HepG2 (cell line): Measurements from ENCODE around the gene ALG14. TPM values are rescaled to one million over a fixed set of nuclear protein-coding genes. Genes with fewer than 3 reads are reported as not detected.
A peak's percentile ranks its signal among the peaks of the same experiment; 100 is the strongest.

Experiments used
- ATAC-seq: fragments of 200-7000 bp; cut with Tn5 transposase; 3 replicates; pipeline ENCODE4 v1.9.1; 2020; ENCODE audit warnings: mild to moderate bottlenecking, moderate library complexity
- BruUV-seq: library from RNA; stranded (reverse); fragments of 400-500 nt; replicated peaks from 2 replicates; lab custom pipeline; 2021; lab: Mats Ljungman, UMichigan
- CTCF ChIA-PET: fragments of 300-600 bp; formaldehyde crosslinking; extraction: SDS; loops from one replicate; lab custom pipeline; 2021; ENCODE audit warnings: low total read pairs, inconsistent platforms, low intra/inter-chr PET ratio; lab: Yijun Ruan, JAX
- POLR2A ChIA-PET: fragments of 350-600 bp; sonication (Branson Sonifier 250); formaldehyde crosslinking; loops from one replicate; lab custom pipeline; 2020; ENCODE audit warnings: antibody characterized with exemption, inconsistent platforms; lab: Yijun Ruan, JAX
- DNase-seq: peaks from one replicate; pipeline ENCODE4 v3.0.0-alpha.2; 2015; ENCODE audit warnings: low spot score
- FAIRE-seq: peaks from 3 replicates; lab custom pipeline; 2011; peaks lifted over from hg19 to GRCh38; lab: Jason Lieb, UNC
- H2AFZ ChIP-seq: one replicate; pipeline ENCODE4 v1.6.1; 2011; ENCODE audit warnings: low read length, inconsistent platforms
- H3K27ac ChIP-seq: fragments of 300-600 bp; 3 replicates; pipeline ENCODE4 v1.8.0; 2011; ENCODE audit warnings: mixed run types, mild to moderate bottlenecking, mixed read lengths, low read length, inconsistent platforms; ENCODE audit not compliant: insufficient read depth; ENCODE audit errors: extremely low read length
- H3K27me3 ChIP-seq, 2 experiments: fragments of 200-600 bp in 1 of 2; 2 replicates in 1 of 2; 3 replicates in 1 of 2; pipeline versions ENCODE4 v1.6.0 to v1.8.0; 2011; ENCODE audit warnings: low read length in 2 of 2, mild to moderate bottlenecking in 2 of 2, moderate library complexity in 2 of 2, inconsistent platforms in 1 of 2; ENCODE audit not compliant: insufficient read depth in 2 of 2, control insufficient read depth in 1 of 2
- H3K36me3 ChIP-seq, 2 experiments: fragments of 200-600 bp in 1 of 2; replicated peaks in 1 of 2; 2 replicates in 1 of 2; 3 replicates in 1 of 2; pipeline versions ENCODE4 v1.5.1 to v1.8.0; 2011; ENCODE audit warnings: low read length in 2 of 2, inconsistent platforms in 1 of 2; ENCODE audit not compliant: insufficient read depth in 2 of 2, control insufficient read depth in 1 of 2
- H3K4me1 ChIP-seq: 2 replicates; pipeline ENCODE4 v1.5.1; 2012; ENCODE audit warnings: low read length, inconsistent platforms; ENCODE audit not compliant: insufficient read depth
- H3K4me2 ChIP-seq: 2 replicates; pipeline ENCODE4 v1.6.0; 2011; ENCODE audit warnings: low read depth, low read length, inconsistent platforms
- H3K4me3 ChIP-seq, 3 experiments: fragments of 200-600 bp in 1 of 3; sonication (generic), shearing (Covaris generic) in 1 of 3; replicated peaks in 1 of 3; 2 replicates each; pipeline ENCODE4 v1.5.1; 2011 to 2016; ENCODE audit warnings: low read length in 3 of 3, inconsistent platforms in 2 of 3, low read depth in 2 of 3, mild to moderate bottlenecking in 2 of 3, control low read depth in 1 of 3, mixed read lengths in 1 of 3; ENCODE audit not compliant: insufficient read depth in 1 of 3
- H3K79me2 ChIP-seq: one replicate; pipeline ENCODE4 v1.6.1; 2011; ENCODE audit warnings: low read length, inconsistent platforms; ENCODE audit not compliant: insufficient read depth
- H3K9ac ChIP-seq: 2 replicates; pipeline ENCODE4 v1.6.0; 2011; ENCODE audit warnings: mild to moderate bottlenecking, low read depth, low read length, inconsistent platforms; ENCODE audit not compliant: insufficient read depth
- H3K9me3 ChIP-seq: 2 replicates; pipeline ENCODE4 v1.5.1; 2012; ENCODE audit warnings: mild to moderate bottlenecking, low read length
- H4K20me1 ChIP-seq: 2 replicates; pipeline ENCODE4 v1.6.0; 2011; ENCODE audit warnings: inconsistent platforms, mild to moderate bottlenecking, low read length, moderate library complexity; ENCODE audit not compliant: insufficient read depth
- GFI1 ChIP-seq: sonication (generic); formaldehyde crosslinking; IDR thresholded peaks from 2 replicates; pipeline ENCODE4 v1.5.0; 2020; ENCODE audit warnings: missing genetic modification reagents, mild to moderate bottlenecking, borderline replicate concordance
- MEF2D ChIP-seq: sonication (generic); formaldehyde crosslinking; IDR thresholded peaks from 2 replicates; pipeline ENCODE4 v1.5.1; 2020; ENCODE audit warnings: mild to moderate bottlenecking, missing genetic modification reagents
- NBN ChIP-seq: fragments of 450-650 bp; conservative IDR thresholded peaks from 2 replicates; pipeline ENCODE4 v1.6.1; 2017
- NFE2L1 ChIP-seq: sonication (generic); formaldehyde crosslinking; IDR thresholded peaks from 2 replicates; pipeline ENCODE4 v1.4.0; 2020; ENCODE audit warnings: missing genetic modification reagents, mild to moderate bottlenecking, borderline replicate concordance
- NPAS2 ChIP-seq: sonication (generic); formaldehyde crosslinking; IDR thresholded peaks from 2 replicates; pipeline ENCODE4 v1.8.0; 2022; ENCODE audit warnings: mild to moderate bottlenecking, missing genetic modification reagents, borderline replicate concordance
- PAWR ChIP-seq: sonication (generic); formaldehyde crosslinking; IDR thresholded peaks from 2 replicates; pipeline ENCODE4 v1.4.0; 2020; ENCODE audit warnings: missing genetic modification reagents, mild to moderate bottlenecking, borderline replicate concordance
- ZBTB43 ChIP-seq: sonication (generic); formaldehyde crosslinking; conservative IDR thresholded peaks from 2 replicates; pipeline ENCODE4 v1.4.0; 2020; ENCODE audit warnings: missing genetic modification reagents
- ZBTB44 ChIP-seq: sonication (generic); formaldehyde crosslinking; IDR thresholded peaks from 2 replicates; pipeline ENCODE4 v1.4.0; 2020; ENCODE audit warnings: missing genetic modification reagents
- ZC3H13 ChIP-seq: sonication (generic); formaldehyde crosslinking; IDR thresholded peaks from 2 replicates; pipeline ENCODE4 v1.8.1; 2023; ENCODE audit warnings: mild to moderate bottlenecking, missing genetic modification reagents, moderate library complexity
- ZNF101 ChIP-seq: sonication (generic); formaldehyde crosslinking; IDR thresholded peaks from 2 replicates; pipeline ENCODE4 v1.4.0; 2020; ENCODE audit warnings: mild to moderate bottlenecking, low read depth, missing genetic modification reagents, borderline replicate concordance
- ZNF225 ChIP-seq: sonication (generic); formaldehyde crosslinking; IDR thresholded peaks from 2 replicates; pipeline ENCODE4 v1.4.0; 2020; ENCODE audit warnings: mild to moderate bottlenecking, missing genetic modification reagents
- ZNF260 ChIP-seq: sonication (generic); formaldehyde crosslinking; IDR thresholded peaks from 2 replicates; pipeline ENCODE4 v1.4.0; 2020; ENCODE audit warnings: missing genetic modification reagents, low read depth, mild to moderate bottlenecking, borderline replicate concordance
- ZNF550 ChIP-seq: sonication (generic); formaldehyde crosslinking; IDR thresholded peaks from 2 replicates; pipeline ENCODE4 v1.4.0; 2020; ENCODE audit warnings: mild to moderate bottlenecking, missing genetic modification reagents, borderline replicate concordance
- ZNF562 ChIP-seq: sonication (generic); formaldehyde crosslinking; IDR thresholded peaks from 2 replicates; pipeline ENCODE4 v1.8.0; 2022; ENCODE audit warnings: missing genetic modification reagents, borderline replicate concordance
- ZNF652 ChIP-seq: IDR thresholded peaks from 2 replicates; pipeline ENCODE4 v1.6.1; 2016; ENCODE audit warnings: low read depth, borderline replicate concordance
- ZNF782 ChIP-seq: sonication (generic); formaldehyde crosslinking; IDR thresholded peaks from 2 replicates; pipeline ENCODE4 v1.4.0; 2020; ENCODE audit warnings: missing genetic modification reagents, mild to moderate bottlenecking, borderline replicate concordance
- ZSCAN12 ChIP-seq: sonication (generic); formaldehyde crosslinking; IDR thresholded peaks from 2 replicates; pipeline ENCODE4 v1.9.0; 2021; ENCODE audit warnings: mild to moderate bottlenecking, missing genetic modification reagents
- WGBS: methylation state at CpG from one replicate; pipeline ENCODE4 v1.1.6; 2017; ENCODE audit warnings: low lambda C conversion rate; 5-methylcytosine and 5-hydroxymethylcytosine counted together
- in situ Hi-C: cut with HindIII; loops from 2 replicates; pipeline ENCODE4 v1.10.0; 2017; ENCODE audit warnings: low pct_unique_long_range_greater_than_20kb; ENCODE audit not compliant: extremely low pct_ligation_motif_present
- intact Hi-C: fragments of 100-400 bp; cut with micrococcal nuclease; formaldehyde crosslinking; loops from one replicate; pipeline ENCODE4 v1.10.0; 2022; ENCODE audit not compliant: unreplicated experiment
- polyA plus RNA-seq, 8 experiments: library from polyadenylated mRNA; depleted of rRNA in 3 of 8; stranded (reverse) in 7 of 8; unstranded in 1 of 8; fragments of >200 nt; fragmentation: Illumina TruSeq in 4 of 8; extraction: Trizol in 4 of 8; gene quantifications; 2 replicates each; pipeline versions ENCODE4 v1.2.1 to v1.2.3, GENCODE V29; 2011 to 2016; ENCODE audit warnings: low read depth in 4 of 8, missing spikeins in 1 of 8, mixed read lengths in 1 of 8; ENCODE audit not compliant: insufficient read depth in 1 of 8
- total RNA-seq, 5 experiments: library from RNA; depleted of rRNA; stranded (reverse); fragments of >200 nt; fragmentation: Illumina TruSeq; extraction: Trizol; gene quantifications; 2 replicates each; pipeline ENCODE4 v1.2.3, GENCODE V29; 2016; ENCODE audit warnings: low read depth in 1 of 5

The ALG14 gene
- total and polyA plus RNA-seq, 2 of the 13 experiments (the other 11 are each of a cell fraction or from before 2014, with no cell fraction given) = 4.5 to 12.7 TPM

- no peak for DNase-seq
- H3K27ac ChIP-seq = peak overlapping the region; percentile 85
- intact Hi-C loops = no loop called here
- TF ChIP-seq GFI1 (no peak), ZBTB44 (no peak), ZNF782 (CRISPR knock-in tag) (no peak), ZNF260 (CRISPR knock-in tag) (no peak), ZNF652 (no peak), ZNF225 (CRISPR knock-in tag) (no peak), ZNF562 (CRISPR knock-in tag) (no peak), ZNF101 (no peak), NPAS2 (CRISPR knock-in tag) (no peak), NBN (no peak), ZSCAN12 (CRISPR knock-in tag) (no peak), MEF2D (no peak), ZNF550 (CRISPR knock-in tag) (no peak), ZBTB43 (CRISPR knock-in tag) (no peak), NFE2L1 (CRISPR knock-in tag) (no peak), PAWR (CRISPR knock-in tag) (no peak), ZC3H13 (CRISPR knock-in tag) (no peak)
- TF ChIP-seq, all 625 proteins: peak for 0
- no peaks in the 10 kb centered on the region for H3K27me3 ChIP-seq
- H3K4me3 ChIP-seq = no peak overlapping the region
- WGBS = 100% methylated on average over 3 of the region's 3 CpGs
- ATAC-seq = no peak
- no peaks in the 10 kb centered on the region for H3K36me3 ChIP-seq
- no peaks in the 10 kb centered on the region for H3K9me3 ChIP-seq
- peaks cover 67% of the 10 kb centered on the region for H3K4me1 ChIP-seq
- no peak overlapping the region for H3K9ac ChIP-seq
- no peaks in the 10 kb centered on the region for H3K79me2 ChIP-seq
- H2AFZ ChIP-seq = no peak overlapping the region
- no peaks in the 10 kb centered on the region for H4K20me1 ChIP-seq
- POLR2A ChIA-PET = interaction anchor here (0.9 to 2.4 kb wide), 2 partner anchors 10 to 12 kb away, joined by 3 to 6 read pairs; no protein-coding TSS in a partner anchor
- CTCF ChIA-PET = no interaction called here
- BruUV-seq = no TSS peak
- FAIRE-seq = no peak
- no peak overlapping the region for H3K4me2 ChIP-seq
- in situ Hi-C loops = no loop called here
Measured at GRCh38 chr1:95015076-95015475, 57.7 kb downstream of the ALG14 start.
